Measurements from ENCODE around the gene KIF26B.

- TF ChIP-seq EZH2 (IDR thresholded peaks at IDR 0.05; ENCODE audit: insufficient read depth, poor library complexity, severe bottlenecking), result no peak
- TF ChIP-seq EZH2phosphoT487 (IDR thresholded peaks at IDR 0.05; ENCODE audit: insufficient read depth, low read depth), result no peak
These were observed 238.9 kb downstream of the KIF26B start for GRCh38 chr1:245393694-245394093.

Measured in GM23248 (cell line).